WTC11 (cell line): Measurements from ENCODE around the gene HBD. TPM values are rescaled to one million over a fixed set of nuclear protein-coding genes. Genes with fewer than 3 reads are reported as not detected.

Source experiments
- ATAC-seq: fragments of 200-7000 bp; cut with Tn5 transposase; 2 replicates; pipeline ENCODE4 v1.10.0; 2021; ENCODE audit warnings: mild to moderate bottlenecking, moderate library complexity
- CTCF ChIA-PET: fragments of 300-600 bp; sonication (Branson Sonifier 250); formaldehyde crosslinking; loops from one replicate; lab custom pipeline; 2021; ENCODE audit warnings: antibody characterized with exemption; lab: Charles Lee
- POLR2A ChIA-PET: fragments of 350-600 bp; sonication (Branson Sonifier 250); formaldehyde crosslinking; loops from one replicate; lab custom pipeline; 2021; ENCODE audit warnings: antibody characterized with exemption; lab: Charles Lee
- DNase-seq: peaks from one replicate; pipeline ENCODE4 v3.0.0; 2021; ENCODE audit warnings: low spot score
- H3K27ac Mint-ChIP-seq: 2 replicates; pipeline ENCODE4 v1.8.0; 2021; ENCODE audit warnings: mixed read lengths
- H3K27me3 Mint-ChIP-seq: 2 replicates; pipeline ENCODE4 v1.8.0; 2021; ENCODE audit warnings: low read depth, mild to moderate bottlenecking, moderate library complexity, mixed read lengths
- H3K36me3 Mint-ChIP-seq: 2 replicates; pipeline ENCODE4 v1.8.0; 2021; ENCODE audit warnings: mixed read lengths
- H3K4me1 Mint-ChIP-seq: 2 replicates; pipeline ENCODE4 v1.8.0; 2022; ENCODE audit warnings: mixed read lengths
- H3K4me3 Mint-ChIP-seq: 2 replicates; pipeline ENCODE4 v1.8.0; 2021; ENCODE audit warnings: mild to moderate bottlenecking, moderate library complexity, mixed read lengths
- H3K9me3 Mint-ChIP-seq: 2 replicates; pipeline ENCODE4 v1.8.0; 2021; ENCODE audit warnings: mixed read lengths
- FOXK1 ChIP-seq: sonication (generic); formaldehyde crosslinking; IDR thresholded peaks from 2 replicates; pipeline ENCODE4 v1.8.0; 2022; ENCODE audit warnings: mild to moderate bottlenecking, moderate library complexity, missing genetic modification reagents
- MYBL2 ChIP-seq: sonication (generic); formaldehyde crosslinking; IDR thresholded peaks from 2 replicates; pipeline ENCODE4 v1.8.1; 2023; ENCODE audit warnings: mild to moderate bottlenecking, moderate library complexity, missing genetic modification reagents
- NR2C2 ChIP-seq: sonication (generic); formaldehyde crosslinking; IDR thresholded peaks from 2 replicates; pipeline ENCODE4 v1.8.0; 2022; ENCODE audit warnings: mild to moderate bottlenecking, missing genetic modification reagents
- OVOL2 ChIP-seq: fragments of 250-450 bp; sonication (Bioruptor Pico); IDR thresholded peaks from 2 replicates; pipeline ENCODE4 v1.9.0; 2021; ENCODE audit warnings: mild to moderate bottlenecking, borderline replicate concordance
- SMAD3 ChIP-seq: sonication (generic); formaldehyde crosslinking; IDR thresholded peaks from 2 replicates; pipeline ENCODE4 v1.8.0; 2022; ENCODE audit warnings: missing genetic modification reagents, mild to moderate bottlenecking, borderline replicate concordance
- TEAD1 ChIP-seq: sonication (generic); formaldehyde crosslinking; IDR thresholded peaks from 2 replicates; pipeline ENCODE4 v1.8.0; 2022; ENCODE audit warnings: mild to moderate bottlenecking, missing genetic modification reagents
- TEAD4 ChIP-seq: sonication (generic); formaldehyde crosslinking; IDR thresholded peaks from 2 replicates; pipeline ENCODE4 v1.8.0; 2022; ENCODE audit warnings: mild to moderate bottlenecking, missing genetic modification reagents
- ZNF671 ChIP-seq: fragments of 250-450 bp; sonication (Bioruptor Pico); IDR thresholded peaks from 2 replicates; pipeline ENCODE4 v1.8.0; 2021; ENCODE audit warnings: mild to moderate bottlenecking
- total RNA-seq: library from RNA; stranded (reverse); gene quantifications from 3 replicates; pipeline ENCODE4 v1.2.3, GENCODE V29; 2021
- TF ChIP-seq, protein P1 (sequence below): sonication (generic); formaldehyde crosslinking; IDR thresholded peaks from 2 replicates; pipeline ENCODE4 v1.8.1; 2023; ENCODE audit warnings: mild to moderate bottlenecking, missing genetic modification reagents, moderate library complexity
- TF ChIP-seq, protein P2 (sequence below): sonication (generic); formaldehyde crosslinking; IDR thresholded peaks from 2 replicates; pipeline ENCODE4 v1.8.0; 2023; ENCODE audit warnings: mild to moderate bottlenecking, missing genetic modification reagents
- TF ChIP-seq, protein P3 (sequence below): fragments of 250-450 bp; sonication (Bioruptor Pico); IDR thresholded peaks from 2 replicates; pipeline ENCODE4 v1.9.0; 2021; ENCODE audit warnings: mild to moderate bottlenecking
- TF ChIP-seq, protein P4 (sequence below): fragments of 250-450 bp; sonication (Bioruptor Pico); IDR thresholded peaks from 2 replicates; pipeline ENCODE4 v1.9.0; 2021; ENCODE audit warnings: moderate library complexity, mild to moderate bottlenecking, inconsistent platforms, borderline replicate concordance
- TF ChIP-seq, protein P5 (sequence below): sonication (generic); formaldehyde crosslinking; IDR thresholded peaks from 2 replicates; pipeline ENCODE4 v1.8.1; 2022; ENCODE audit warnings: low read depth, missing genetic modification reagents, borderline replicate concordance
- TF ChIP-seq, protein P6 (sequence below): fragments of 250-450 bp; sonication (Bioruptor Pico); IDR thresholded peaks from 2 replicates; pipeline ENCODE4 v1.9.0; 2021; ENCODE audit warnings: mild to moderate bottlenecking, borderline replicate concordance
- TF ChIP-seq, protein P7 (sequence below): sonication (generic); formaldehyde crosslinking; IDR thresholded peaks from 2 replicates; pipeline ENCODE4 v1.8.0; 2022; ENCODE audit warnings: mild to moderate bottlenecking, missing genetic modification reagents

The HBD gene
- total RNA-seq, 1 experiment from 2014 or later: not detected

DNA sequence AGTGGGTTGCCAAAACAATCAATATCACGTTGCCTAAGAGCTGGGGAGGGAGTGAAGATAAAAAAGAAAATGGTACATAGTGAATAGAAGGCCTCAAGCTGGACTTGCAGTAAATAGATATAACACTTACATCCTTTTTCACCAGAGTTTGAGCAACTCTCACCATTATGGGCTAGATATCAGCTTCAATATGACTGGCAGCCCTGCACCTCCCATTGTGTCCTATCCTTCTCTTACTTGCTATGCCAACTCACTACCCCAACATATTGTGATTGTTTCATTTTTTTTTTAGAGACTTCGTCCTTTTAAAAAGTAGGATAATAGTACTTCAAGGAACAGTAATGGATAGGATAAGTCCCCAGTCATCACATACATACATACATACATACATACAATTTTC lies 7.9 kb upstream of the HBD start:
- no peak for ATAC-seq
- no peaks in the 10 kb centered on the region; the same call in 1 of the 2 replicates for H3K27me3 Mint-ChIP-seq
- TF ChIP-seq NR2C2 (no peak), TEAD4 (CRISPR knock-in tag) (no peak), FOXK1 (CRISPR knock-in tag) (no peak), TEAD1 (CRISPR knock-in tag) (no peak), SMAD3 (no peak), OVOL2 (CRISPR knock-in tag) (no peak), MYBL2 (no peak), ZNF671 (no peak)
- TF ChIP-seq, protein P1, sequence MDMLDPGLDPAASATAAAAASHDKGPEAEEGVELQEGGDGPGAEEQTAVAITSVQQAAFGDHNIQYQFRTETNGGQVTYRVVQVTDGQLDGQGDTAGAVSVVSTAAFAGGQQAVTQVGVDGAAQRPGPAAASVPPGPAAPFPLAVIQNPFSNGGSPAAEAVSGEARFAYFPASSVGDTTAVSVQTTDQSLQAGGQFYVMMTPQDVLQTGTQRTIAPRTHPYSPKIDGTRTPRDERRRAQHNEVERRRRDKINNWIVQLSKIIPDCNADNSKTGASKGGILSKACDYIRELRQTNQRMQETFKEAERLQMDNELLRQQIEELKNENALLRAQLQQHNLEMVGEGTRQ (CRISPR knock-in tag): no peak
- TF ChIP-seq, protein P2, sequence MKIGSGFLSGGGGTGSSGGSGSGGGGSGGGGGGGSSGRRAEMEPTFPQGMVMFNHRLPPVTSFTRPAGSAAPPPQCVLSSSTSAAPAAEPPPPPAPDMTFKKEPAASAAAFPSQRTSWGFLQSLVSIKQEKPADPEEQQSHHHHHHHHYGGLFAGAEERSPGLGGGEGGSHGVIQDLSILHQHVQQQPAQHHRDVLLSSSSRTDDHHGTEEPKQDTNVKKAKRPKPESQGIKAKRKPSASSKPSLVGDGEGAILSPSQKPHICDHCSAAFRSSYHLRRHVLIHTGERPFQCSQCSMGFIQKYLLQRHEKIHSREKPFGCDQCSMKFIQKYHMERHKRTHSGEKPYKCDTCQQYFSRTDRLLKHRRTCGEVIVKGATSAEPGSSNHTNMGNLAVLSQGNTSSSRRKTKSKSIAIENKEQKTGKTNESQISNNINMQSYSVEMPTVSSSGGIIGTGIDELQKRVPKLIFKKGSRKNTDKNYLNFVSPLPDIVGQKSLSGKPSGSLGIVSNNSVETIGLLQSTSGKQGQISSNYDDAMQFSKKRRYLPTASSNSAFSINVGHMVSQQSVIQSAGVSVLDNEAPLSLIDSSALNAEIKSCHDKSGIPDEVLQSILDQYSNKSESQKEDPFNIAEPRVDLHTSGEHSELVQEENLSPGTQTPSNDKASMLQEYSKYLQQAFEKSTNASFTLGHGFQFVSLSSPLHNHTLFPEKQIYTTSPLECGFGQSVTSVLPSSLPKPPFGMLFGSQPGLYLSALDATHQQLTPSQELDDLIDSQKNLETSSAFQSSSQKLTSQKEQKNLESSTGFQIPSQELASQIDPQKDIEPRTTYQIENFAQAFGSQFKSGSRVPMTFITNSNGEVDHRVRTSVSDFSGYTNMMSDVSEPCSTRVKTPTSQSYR: no peak
- TF ChIP-seq, protein P3, sequence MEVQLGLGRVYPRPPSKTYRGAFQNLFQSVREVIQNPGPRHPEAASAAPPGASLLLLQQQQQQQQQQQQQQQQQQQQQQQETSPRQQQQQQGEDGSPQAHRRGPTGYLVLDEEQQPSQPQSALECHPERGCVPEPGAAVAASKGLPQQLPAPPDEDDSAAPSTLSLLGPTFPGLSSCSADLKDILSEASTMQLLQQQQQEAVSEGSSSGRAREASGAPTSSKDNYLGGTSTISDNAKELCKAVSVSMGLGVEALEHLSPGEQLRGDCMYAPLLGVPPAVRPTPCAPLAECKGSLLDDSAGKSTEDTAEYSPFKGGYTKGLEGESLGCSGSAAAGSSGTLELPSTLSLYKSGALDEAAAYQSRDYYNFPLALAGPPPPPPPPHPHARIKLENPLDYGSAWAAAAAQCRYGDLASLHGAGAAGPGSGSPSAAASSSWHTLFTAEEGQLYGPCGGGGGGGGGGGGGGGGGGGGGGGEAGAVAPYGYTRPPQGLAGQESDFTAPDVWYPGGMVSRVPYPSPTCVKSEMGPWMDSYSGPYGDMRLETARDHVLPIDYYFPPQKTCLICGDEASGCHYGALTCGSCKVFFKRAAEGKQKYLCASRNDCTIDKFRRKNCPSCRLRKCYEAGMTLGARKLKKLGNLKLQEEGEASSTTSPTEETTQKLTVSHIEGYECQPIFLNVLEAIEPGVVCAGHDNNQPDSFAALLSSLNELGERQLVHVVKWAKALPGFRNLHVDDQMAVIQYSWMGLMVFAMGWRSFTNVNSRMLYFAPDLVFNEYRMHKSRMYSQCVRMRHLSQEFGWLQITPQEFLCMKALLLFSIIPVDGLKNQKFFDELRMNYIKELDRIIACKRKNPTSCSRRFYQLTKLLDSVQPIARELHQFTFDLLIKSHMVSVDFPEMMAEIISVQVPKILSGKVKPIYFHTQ: no peak
- TF ChIP-seq, protein P4, sequence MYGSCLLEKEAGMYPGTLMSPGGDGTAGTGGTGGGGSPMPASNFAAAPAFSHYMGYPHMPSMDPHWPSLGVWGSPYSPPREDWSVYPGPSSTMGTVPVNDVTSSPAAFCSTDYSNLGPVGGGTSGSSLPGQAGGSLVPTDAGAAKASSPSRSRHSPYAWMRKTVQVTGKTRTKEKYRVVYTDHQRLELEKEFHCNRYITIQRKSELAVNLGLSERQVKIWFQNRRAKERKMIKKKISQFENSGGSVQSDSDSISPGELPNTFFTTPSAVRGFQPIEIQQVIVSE: no peak
- TF ChIP-seq, protein P5, sequence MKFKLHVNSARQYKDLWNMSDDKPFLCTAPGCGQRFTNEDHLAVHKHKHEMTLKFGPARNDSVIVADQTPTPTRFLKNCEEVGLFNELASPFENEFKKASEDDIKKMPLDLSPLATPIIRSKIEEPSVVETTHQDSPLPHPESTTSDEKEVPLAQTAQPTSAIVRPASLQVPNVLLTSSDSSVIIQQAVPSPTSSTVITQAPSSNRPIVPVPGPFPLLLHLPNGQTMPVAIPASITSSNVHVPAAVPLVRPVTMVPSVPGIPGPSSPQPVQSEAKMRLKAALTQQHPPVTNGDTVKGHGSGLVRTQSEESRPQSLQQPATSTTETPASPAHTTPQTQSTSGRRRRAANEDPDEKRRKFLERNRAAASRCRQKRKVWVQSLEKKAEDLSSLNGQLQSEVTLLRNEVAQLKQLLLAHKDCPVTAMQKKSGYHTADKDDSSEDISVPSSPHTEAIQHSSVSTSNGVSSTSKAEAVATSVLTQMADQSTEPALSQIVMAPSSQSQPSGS (CRISPR knock-in tag): no peak
- TF ChIP-seq, protein P6, sequence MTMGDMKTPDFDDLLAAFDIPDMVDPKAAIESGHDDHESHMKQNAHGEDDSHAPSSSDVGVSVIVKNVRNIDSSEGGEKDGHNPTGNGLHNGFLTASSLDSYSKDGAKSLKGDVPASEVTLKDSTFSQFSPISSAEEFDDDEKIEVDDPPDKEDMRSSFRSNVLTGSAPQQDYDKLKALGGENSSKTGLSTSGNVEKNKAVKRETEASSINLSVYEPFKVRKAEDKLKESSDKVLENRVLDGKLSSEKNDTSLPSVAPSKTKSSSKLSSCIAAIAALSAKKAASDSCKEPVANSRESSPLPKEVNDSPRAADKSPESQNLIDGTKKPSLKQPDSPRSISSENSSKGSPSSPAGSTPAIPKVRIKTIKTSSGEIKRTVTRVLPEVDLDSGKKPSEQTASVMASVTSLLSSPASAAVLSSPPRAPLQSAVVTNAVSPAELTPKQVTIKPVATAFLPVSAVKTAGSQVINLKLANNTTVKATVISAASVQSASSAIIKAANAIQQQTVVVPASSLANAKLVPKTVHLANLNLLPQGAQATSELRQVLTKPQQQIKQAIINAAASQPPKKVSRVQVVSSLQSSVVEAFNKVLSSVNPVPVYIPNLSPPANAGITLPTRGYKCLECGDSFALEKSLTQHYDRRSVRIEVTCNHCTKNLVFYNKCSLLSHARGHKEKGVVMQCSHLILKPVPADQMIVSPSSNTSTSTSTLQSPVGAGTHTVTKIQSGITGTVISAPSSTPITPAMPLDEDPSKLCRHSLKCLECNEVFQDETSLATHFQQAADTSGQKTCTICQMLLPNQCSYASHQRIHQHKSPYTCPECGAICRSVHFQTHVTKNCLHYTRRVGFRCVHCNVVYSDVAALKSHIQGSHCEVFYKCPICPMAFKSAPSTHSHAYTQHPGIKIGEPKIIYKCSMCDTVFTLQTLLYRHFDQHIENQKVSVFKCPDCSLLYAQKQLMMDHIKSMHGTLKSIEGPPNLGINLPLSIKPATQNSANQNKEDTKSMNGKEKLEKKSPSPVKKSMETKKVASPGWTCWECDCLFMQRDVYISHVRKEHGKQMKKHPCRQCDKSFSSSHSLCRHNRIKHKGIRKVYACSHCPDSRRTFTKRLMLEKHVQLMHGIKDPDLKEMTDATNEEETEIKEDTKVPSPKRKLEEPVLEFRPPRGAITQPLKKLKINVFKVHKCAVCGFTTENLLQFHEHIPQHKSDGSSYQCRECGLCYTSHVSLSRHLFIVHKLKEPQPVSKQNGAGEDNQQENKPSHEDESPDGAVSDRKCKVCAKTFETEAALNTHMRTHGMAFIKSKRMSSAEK: no peak
- TF ChIP-seq, protein P7, sequence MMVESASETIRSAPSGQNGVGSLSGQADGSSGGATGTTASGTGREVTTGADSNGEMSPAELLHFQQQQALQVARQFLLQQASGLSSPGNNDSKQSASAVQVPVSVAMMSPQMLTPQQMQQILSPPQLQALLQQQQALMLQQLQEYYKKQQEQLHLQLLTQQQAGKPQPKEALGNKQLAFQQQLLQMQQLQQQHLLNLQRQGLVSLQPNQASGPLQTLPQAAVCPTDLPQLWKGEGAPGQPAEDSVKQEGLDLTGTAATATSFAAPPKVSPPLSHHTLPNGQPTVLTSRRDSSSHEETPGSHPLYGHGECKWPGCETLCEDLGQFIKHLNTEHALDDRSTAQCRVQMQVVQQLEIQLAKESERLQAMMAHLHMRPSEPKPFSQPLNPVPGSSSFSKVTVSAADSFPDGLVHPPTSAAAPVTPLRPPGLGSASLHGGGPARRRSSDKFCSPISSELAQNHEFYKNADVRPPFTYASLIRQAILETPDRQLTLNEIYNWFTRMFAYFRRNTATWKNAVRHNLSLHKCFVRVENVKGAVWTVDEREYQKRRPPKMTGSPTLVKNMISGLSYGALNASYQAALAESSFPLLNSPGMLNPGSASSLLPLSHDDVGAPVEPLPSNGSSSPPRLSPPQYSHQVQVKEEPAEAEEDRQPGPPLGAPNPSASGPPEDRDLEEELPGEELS (CRISPR knock-in tag): no peak
- CTCF ChIA-PET: no interaction called here
- H3K4me3 Mint-ChIP-seq: no peak overlapping the region
- no peak overlapping the region for H3K27ac Mint-ChIP-seq
- H3K36me3 Mint-ChIP-seq: no peaks in the 10 kb centered on the region
- no peak for DNase-seq
- no peaks in the 10 kb centered on the region for H3K4me1 Mint-ChIP-seq
- no peaks in the 10 kb centered on the region for H3K9me3 Mint-ChIP-seq
- POLR2A ChIA-PET: no interaction called here
